NCI-H2029 treated with DMSO at 0.1 percent for 48 hours (cell line): ENCODE results near the gene FOXJ1.

Experiments
- DNase-seq: peaks from one replicate; lab custom pipeline; 2025; lab: John Stamatoyannopoulos, UW

FOXJ1 gene

GRCh38 chr17:76160896-76161528 lies 20.0 kb upstream of the FOXJ1 start:
- DNase-seq: no peak

GRCh38 chr17:76159157-76159556 lies 18.1 kb upstream of the FOXJ1 start:
- no peak for DNase-seq

- DNase-seq: no peak
Observed at GRCh38 chr17:76157759-76158158, 16.7 kb upstream of the FOXJ1 start.

GRCh38 chr17:76156662-76156991 lies 15.6 kb upstream of the FOXJ1 start:
- DNase-seq: no peak

- no peak for DNase-seq
Observed at GRCh38 chr17:76155988-76156661, 15.1 kb upstream of the FOXJ1 start.

- no peak for DNase-seq
Observed at GRCh38 chr17:76154936-76155845, 14.1 kb upstream of the FOXJ1 start.

- no peak for DNase-seq
Observed at GRCh38 chr17:76154292-76154691, 13.2 kb upstream of the FOXJ1 start.

GRCh38 chr17:76153640-76154039 lies 12.6 kb upstream of the FOXJ1 start:
- no peak for DNase-seq

- DNase-seq: no peak
Observed at GRCh38 chr17:76153202-76153601, 12.2 kb upstream of the FOXJ1 start.

GRCh38 chr17:76152591-76152990 lies 11.5 kb upstream of the FOXJ1 start:
- DNase-seq: no peak

GRCh38 chr17:76151896-76152454 lies 10.9 kb upstream of the FOXJ1 start:
- no peak for DNase-seq

GRCh38 chr17:76150712-76151622 lies 9.9 kb upstream of the FOXJ1 start:
- no peak for DNase-seq

GRCh38 chr17:76149214-76149613 lies 8.2 kb upstream of the FOXJ1 start:
- DNase-seq: no peak

- no peak for DNase-seq
Observed at GRCh38 chr17:76148015-76148326, 6.9 kb upstream of the FOXJ1 start.

GRCh38 chr17:76147211-76148014 lies 6.4 kb upstream of the FOXJ1 start:
- DNase-seq: no peak

- DNase-seq: no peak
Observed at GRCh38 chr17:76146053-76146851, 5.2 kb upstream of the FOXJ1 start.

- peak; percentile 5 for DNase-seq
Observed at GRCh38 chr17:76145231-76146052, 4.4 kb upstream of the FOXJ1 start.

GRCh38 chr17:76142585-76143041 lies 1.6 kb upstream of the FOXJ1 start:
- DNase-seq: no peak

GRCh38 chr17:76142039-76142584 lies 1.1 kb upstream of the FOXJ1 start:
- DNase-seq: no peak
